Measurements from ENCODE around the gene ZFC3H1.
A peak's percentile ranks its signal among the peaks of the same experiment; 100 is the strongest.
"Not testable (repeated sequence)": the region's sequence is repeated elsewhere in the genome, so short reads cannot be mapped to it uniquely, and the experiment has no call there.

The ZFC3H1 gene

DNA sequence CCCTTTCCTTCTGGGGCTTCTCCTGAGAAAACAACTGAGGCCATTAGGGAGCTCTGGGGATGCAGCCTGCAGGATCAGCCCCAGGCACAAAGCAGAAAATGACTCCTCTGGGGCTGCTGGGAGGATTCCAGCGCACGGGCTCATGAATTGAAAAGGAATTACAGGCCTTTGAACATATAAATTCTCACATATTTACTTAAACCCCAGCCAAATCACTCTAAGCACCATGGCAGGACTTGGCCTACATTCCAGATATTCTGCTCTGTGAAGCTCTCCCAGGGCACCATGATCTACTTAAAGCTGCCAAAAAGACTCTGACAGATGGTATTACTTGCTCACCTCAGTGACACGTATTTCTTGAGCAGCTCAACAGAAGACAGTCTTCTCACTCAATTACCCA, 87.2 kb downstream of the ZFC3H1 start:
- DNase-seq (ENCODE audit: low read depth) = peak; percentile 39

DNA sequence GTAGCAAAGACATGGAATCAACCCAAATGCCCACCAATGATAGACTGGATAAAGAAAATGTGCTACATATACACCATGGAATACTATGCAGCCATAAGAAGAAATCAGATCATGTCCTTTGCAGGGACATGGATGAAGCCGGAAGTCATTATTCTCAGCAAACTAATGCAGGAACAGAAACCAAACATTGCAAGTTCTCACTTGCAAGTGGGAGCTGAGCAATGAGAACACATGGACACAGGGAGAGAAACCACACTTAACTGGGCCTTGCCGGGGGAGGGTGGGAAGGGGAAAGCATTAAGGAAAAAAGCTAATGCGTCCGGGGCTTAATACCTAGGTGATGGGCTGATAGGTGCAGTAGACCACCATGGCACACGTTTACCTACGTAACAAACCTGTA, 93.8 kb downstream of the ZFC3H1 start:
- not testable (repeated sequence) for DNase-seq (ENCODE audit: low read depth)

DNA sequence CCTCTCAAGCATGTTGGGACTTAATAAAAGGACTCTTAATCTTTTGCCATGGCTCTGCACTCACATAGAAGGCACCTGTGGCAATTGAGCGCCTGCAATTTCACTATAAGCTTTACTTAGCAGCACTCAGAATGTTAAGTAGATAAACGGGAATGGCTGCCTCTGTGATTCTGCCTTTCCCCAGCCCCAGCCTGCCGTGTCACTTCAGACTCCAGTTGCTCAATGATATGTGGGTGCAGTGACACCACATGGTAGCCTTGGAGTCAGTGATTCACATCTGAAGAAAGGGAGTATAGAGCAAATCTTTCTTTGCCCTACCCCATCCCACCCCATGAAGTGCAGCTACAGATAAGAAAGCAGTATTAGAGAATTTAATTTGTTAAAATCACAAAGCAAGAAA, 96.1 kb downstream of the ZFC3H1 start:
- no peak for DNase-seq (ENCODE audit: low read depth)

DNA sequence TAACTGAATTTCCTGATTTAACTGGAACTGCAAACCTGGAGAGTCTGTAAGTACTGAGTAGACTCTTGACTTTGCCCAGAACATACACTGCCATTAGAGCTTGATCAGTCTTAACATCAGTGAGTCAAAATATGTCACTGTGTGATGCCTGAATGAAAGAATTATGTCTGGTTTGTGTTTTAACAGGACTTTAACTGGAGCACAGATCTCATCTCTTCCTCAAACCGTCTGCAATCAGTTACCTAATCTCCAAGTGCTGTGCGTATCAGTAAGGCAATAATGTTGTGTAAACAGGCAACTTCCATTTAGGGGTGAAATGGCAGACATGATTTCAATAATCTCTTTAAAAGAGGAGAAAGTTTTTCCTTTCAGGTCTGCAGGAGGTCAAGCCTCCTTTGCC, 97.0 kb downstream of the ZFC3H1 start:
- DNase-seq (ENCODE audit: low read depth) = no peak

DNA sequence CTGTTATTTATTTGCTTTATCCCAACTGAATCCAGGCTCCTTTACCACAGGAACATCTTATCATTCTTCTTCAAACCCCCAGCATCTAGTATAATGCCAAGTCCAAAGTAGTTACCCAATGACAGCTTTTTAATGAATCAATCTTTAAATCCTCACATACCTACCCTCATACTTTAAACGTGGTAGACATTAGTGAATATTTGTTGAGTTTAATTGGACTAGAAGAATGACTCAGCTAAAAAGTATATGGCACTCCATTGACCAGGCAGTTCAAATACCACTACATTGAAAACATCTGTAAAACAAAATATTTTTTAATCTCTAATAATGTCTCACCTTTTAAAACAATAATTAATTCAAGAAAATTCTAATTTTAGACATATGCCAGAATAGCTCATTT, 98.1 kb downstream of the ZFC3H1 start:
- peak; percentile 46 for DNase-seq (ENCODE audit: low read depth)

DNA sequence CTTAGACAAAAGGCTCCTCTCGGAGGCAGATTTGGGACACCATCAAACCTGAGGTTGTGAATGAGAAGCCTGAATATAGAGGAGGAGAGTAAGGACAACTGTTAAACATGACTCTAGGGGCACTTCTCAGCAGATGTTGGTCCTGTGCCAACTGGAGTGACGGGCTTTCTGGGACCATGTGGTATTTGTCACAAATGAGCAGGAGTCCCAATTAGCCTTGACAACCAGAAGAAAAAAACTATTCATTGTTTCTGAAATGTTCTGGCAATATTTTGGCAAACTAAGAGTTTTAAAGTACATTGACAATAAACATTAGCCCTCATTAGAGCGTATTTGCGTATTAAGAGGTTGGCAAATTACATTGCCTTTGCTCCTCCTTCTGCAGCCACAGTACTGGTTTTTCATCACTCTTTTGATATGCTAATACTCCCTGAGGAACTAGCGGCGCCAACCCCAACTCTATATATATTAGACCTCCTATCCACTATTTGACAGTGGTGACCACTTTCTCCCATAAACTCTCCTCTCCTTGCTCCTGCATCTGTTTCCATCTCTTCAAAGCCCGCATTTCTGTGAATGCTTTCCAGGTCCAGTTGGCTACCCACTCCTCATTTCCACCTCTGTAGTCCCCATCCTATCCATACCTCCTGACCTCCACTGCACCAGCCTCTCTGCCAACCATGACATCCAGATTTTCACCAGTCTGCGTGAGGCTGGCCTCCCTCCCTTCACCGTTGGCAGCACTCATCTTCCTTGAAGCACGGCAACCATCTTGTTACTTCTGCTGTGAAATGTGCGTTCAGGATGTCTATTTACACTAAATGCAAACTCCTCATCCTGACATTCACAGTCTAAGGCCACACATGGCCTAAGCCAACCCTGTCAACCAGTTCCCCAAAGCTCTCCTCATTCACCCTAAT, 100.7 kb downstream of the ZFC3H1 start:
- no peak for DNase-seq (ENCODE audit: low read depth)
